ENCODE measurements around the gene CBLB. TPM values are rescaled to one million over a fixed set of nuclear protein-coding genes. Genes with fewer than 3 reads are reported as not detected.
"Not testable (repeated sequence)": the region's sequence is repeated elsewhere in the genome, so short reads cannot be mapped to it uniquely, and the experiment has no call there.

CBLB gene
- total RNA-seq, 2 experiments from 2014 or later, result 115 to 148 TPM

DNA sequence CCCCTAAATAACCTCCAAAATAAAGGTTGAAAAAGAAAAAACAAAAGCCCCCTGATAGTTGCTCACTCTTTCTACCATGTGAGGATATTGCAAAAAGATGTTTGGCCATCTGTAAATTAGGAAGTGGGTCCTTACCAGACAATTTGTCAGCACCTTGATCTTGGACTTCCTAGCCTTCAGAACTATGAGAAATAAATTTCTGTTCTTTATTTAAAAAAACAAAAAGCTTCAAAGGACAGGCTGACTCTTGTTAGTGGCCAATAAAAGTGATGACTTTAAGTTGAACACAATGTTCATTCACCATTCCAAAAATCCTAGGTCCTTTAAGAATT is 103.5 kb downstream of the CBLB start:
- H3K27me3 Mint-ChIP-seq, result no peaks in the 10 kb centered on the region
- peaks cover 87% of the 10 kb centered on the region for H3K36me3 Mint-ChIP-seq (ENCODE audit: low read depth)
- ChIA-PET POLR2A (interaction anchor here (0.7 kb wide), 1 partner anchor 452 kb away, joined by 3 read pairs; no protein-coding TSS in a partner anchor), CTCF (interaction anchor here (0.6 to 1.4 kb wide), 2 partner anchors 11 to 458 kb away, joined by 3 to 4 read pairs; no protein-coding TSS in a partner anchor)
- peaks cover 74% of the 10 kb centered on the region for H3K4me1 Mint-ChIP-seq
- peaks cover 43% of the 10 kb centered on the region for H3K9me3 Mint-ChIP-seq
- H3K4me3 Mint-ChIP-seq, result peak overlapping the region; percentile 39
- H3K27ac Mint-ChIP-seq, result peak overlapping the region; percentile 74
- no peak for DNase-seq

DNA sequence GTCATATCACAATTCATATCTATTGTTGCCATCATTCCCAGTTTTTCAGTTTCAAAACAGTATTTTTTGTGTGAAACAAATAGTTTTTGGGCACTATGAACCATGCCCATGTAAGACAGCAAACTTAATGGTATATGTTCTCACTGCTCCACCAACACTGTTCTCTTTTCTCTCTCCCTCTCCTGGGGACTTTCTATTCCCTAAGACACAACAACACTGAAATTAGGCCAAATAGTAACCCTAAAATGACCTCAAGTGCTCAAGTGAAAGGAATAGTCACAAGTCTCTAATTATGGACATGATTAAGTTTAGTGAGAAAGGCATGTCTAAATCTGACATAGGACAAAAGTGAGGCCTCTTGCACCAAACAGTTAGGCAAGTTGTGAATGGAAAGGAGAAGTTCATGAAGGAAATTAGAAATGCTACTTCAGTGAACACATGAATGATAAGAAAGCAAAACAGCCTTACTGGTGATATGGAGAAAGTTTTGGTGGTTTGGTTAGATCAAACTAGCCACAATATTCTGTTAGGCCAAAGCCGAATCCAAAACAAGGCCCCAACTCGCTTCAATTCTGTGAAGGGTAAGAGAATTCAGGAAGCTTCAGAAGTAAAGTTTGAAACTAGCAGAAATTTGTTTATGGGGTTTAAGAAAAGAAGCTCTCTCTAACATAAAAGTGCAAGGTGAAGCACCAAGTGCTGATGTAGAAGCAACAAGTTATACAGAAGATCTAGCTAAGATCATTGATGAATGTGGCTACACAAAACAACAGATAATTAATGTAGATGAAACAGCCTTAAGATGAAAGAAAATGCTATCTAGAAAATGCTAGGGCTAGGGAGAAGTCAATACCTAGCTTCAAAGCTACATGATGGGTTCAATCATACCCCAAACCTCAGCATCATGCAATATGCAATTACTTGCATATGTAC is 104.2 kb downstream of the CBLB start:
- Mint-ChIP-seq H3K27ac (peak overlapping the region; percentile 74), H3K27me3 (no peaks in the 10 kb centered on the region), H3K36me3 (ENCODE audit: low read depth) (peaks cover 85% of the 10 kb centered on the region), H3K4me3 (peak overlapping the region; percentile 5), H3K9me3 (peaks cover 42% of the 10 kb centered on the region), H3K4me1 (peaks cover 71% of the 10 kb centered on the region)
- CTCF ChIA-PET, result interaction anchor here (0.6 to 1.4 kb wide), 2 partner anchors 12 to 458 kb away, joined by 3 to 4 read pairs; no protein-coding TSS in a partner anchor
- POLR2A ChIA-PET, result interaction anchor here (0.7 kb wide), 1 partner anchor 453 kb away, joined by 3 read pairs; no protein-coding TSS in a partner anchor
- peak; percentile 56 for DNase-seq

DNA sequence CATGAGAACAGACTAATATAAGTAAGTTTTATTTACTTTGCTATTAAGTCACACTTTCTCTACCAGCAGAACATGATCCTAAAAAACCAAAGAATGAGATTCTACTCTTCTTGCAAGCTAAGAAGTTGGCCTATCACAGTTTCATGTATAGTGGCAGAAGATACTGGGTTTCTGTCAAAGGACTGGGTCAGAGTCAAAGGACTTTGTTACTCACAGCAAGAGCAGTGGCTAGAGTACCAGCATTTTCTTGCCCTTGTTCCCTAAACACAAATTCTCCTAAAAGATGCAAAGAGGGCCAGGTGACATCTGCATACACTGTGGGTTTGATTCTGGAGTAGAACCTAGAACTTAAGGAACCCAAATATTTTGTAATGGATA is 105.2 kb downstream of the CBLB start:
- no peak for DNase-seq
- Mint-ChIP-seq H3K36me3 (ENCODE audit: low read depth) (peaks cover 84% of the 10 kb centered on the region), H3K4me3 (no peak overlapping the region), H3K27me3 (no peaks in the 10 kb centered on the region), H3K9me3 (peaks cover 41% of the 10 kb centered on the region), H3K4me1 (peaks cover 72% of the 10 kb centered on the region), H3K27ac (peak overlapping the region; percentile 74)
- CTCF ChIA-PET, result interaction anchor here (0.6 to 1.6 kb wide), 3 partner anchors 17 to 56 kb away, joined by 3 to 5 read pairs (median 3); no protein-coding TSS in a partner anchor
- POLR2A ChIA-PET, result no interaction called here

GRCh38 chr3:105762749-105763658 is 105.8 kb downstream of the CBLB start:
- Mint-ChIP-seq H3K4me1 (peaks cover 70% of the 10 kb centered on the region), H3K9me3 (peaks cover 44% of the 10 kb centered on the region), H3K4me3 (no peak overlapping the region), H3K27ac (peak overlapping the region; percentile 74), H3K36me3 (ENCODE audit: low read depth) (peaks cover 86% of the 10 kb centered on the region), H3K27me3 (no peaks in the 10 kb centered on the region)
- POLR2A ChIA-PET, result no interaction called here
- CTCF ChIA-PET, result interaction anchor here (0.6 to 1.6 kb wide), 3 partner anchors 18 to 55 kb away, joined by 3 to 5 read pairs (median 3); no protein-coding TSS in a partner anchor
- DNase-seq, result no peak

DNA sequence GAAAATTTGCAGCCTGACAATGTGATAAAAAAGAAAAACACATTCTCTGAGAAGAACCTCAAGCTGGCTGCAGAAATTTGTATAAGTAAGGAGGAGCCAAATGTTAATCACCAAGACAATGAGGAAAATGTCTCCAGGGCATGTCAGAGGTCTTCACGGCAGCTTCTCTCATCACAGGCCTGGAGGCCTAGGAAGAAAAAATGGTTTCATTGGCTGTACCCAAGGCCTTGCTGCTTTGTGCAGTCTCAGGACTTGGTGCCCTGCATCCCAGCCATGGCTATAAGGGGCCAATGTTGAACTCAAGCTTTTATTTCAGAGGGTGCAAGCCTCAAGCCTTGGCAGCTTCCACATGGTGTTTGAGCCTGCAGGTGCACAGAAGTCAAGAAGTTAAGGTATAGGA is 106.6 kb downstream of the CBLB start:
- CTCF ChIA-PET, DNase-seq, H3K27me3 Mint-ChIP-seq, POLR2A ChIA-PET, H3K4me3 Mint-ChIP-seq: not testable (repeated sequence)
- H3K9me3 Mint-ChIP-seq, result peaks cover 47% of the 10 kb centered on the region
- H3K4me1 Mint-ChIP-seq, result peaks cover 70% of the 10 kb centered on the region
- H3K27ac Mint-ChIP-seq, result peak overlapping the region; percentile 50
- H3K36me3 Mint-ChIP-seq (ENCODE audit: low read depth), result peaks cover 91% of the 10 kb centered on the region

DNA sequence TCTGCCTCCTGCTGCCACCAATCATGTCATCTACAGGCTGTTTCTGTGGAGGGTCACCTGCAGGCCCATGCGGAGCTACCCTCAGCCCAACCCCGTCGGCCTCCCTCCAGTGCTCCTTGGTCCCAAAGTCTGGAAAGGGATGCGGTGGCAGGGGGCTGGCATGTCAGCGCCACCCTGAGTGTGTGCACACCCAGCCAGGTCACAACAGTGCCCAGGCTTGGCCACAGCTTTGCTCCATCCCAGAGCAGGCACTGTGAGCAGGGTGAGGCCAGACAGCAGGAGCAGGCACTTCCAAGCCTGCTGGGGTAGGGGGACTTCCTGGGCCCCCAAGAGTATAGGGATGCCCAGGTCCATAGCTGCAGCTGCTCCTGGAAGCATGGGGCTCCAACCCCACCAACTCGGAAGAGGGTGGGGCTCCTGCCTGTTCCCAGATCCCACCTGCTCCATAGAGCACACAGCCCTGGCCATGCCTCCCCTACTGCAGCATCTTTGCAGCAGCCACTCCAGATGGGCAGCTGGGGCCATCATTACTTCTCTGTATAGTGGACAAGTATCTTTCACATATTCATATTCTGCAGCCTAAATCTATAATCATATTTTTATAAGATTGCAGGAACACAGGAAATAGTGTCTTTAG is 109.3 kb downstream of the CBLB start:
- H3K9me3 Mint-ChIP-seq, result peaks cover 50% of the 10 kb centered on the region
- peak overlapping the region; percentile 69 for H3K27ac Mint-ChIP-seq
- CTCF ChIA-PET, result interaction anchor here (0.8 to 2.0 kb wide), 5 partner anchors 8 to 71 kb away, joined by 3 to 4 read pairs (median 4); no protein-coding TSS in a partner anchor
- DNase-seq, result no peak
- H3K4me3 Mint-ChIP-seq, result no peak overlapping the region
- H3K36me3 Mint-ChIP-seq (ENCODE audit: low read depth), result peaks cover 87% of the 10 kb centered on the region
- no peaks in the 10 kb centered on the region for H3K27me3 Mint-ChIP-seq
- H3K4me1 Mint-ChIP-seq, result peaks cover 65% of the 10 kb centered on the region
- POLR2A ChIA-PET, result no interaction called here

DNA sequence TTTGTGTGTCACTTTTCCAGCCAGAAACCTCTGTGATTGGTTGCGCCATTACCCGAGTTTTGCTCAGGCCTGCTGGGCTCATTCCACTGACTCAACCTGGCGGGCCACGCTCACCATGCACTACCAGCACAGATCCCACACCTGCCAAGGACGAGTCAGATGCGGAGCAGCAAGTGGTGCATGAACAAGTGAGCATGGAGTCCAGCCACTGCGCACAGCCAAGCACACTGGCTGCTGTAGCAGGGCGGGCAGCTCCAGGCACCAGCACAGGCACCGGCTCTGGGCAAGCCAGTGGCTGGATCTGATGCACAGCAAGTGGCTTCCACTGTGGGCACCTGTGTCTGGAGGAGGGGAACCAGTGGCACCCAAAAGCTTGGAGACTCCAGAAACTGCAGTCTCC is 110.4 kb downstream of the CBLB start:
- ChIA-PET CTCF (interaction anchor here (1.1 to 2.0 kb wide), 2 partner anchors 9 to 23 kb away, joined by 4 read pairs; no protein-coding TSS in a partner anchor), POLR2A (no interaction called here)
- no peak for DNase-seq
- no peaks in the 10 kb centered on the region for H3K27me3 Mint-ChIP-seq
- no peak overlapping the region for H3K4me3 Mint-ChIP-seq
- peaks cover 64% of the 10 kb centered on the region for H3K4me1 Mint-ChIP-seq
- H3K27ac Mint-ChIP-seq, result peak overlapping the region; percentile 13
- peaks cover 48% of the 10 kb centered on the region for H3K9me3 Mint-ChIP-seq
- peaks cover 86% of the 10 kb centered on the region for H3K36me3 Mint-ChIP-seq (ENCODE audit: low read depth)

DNA sequence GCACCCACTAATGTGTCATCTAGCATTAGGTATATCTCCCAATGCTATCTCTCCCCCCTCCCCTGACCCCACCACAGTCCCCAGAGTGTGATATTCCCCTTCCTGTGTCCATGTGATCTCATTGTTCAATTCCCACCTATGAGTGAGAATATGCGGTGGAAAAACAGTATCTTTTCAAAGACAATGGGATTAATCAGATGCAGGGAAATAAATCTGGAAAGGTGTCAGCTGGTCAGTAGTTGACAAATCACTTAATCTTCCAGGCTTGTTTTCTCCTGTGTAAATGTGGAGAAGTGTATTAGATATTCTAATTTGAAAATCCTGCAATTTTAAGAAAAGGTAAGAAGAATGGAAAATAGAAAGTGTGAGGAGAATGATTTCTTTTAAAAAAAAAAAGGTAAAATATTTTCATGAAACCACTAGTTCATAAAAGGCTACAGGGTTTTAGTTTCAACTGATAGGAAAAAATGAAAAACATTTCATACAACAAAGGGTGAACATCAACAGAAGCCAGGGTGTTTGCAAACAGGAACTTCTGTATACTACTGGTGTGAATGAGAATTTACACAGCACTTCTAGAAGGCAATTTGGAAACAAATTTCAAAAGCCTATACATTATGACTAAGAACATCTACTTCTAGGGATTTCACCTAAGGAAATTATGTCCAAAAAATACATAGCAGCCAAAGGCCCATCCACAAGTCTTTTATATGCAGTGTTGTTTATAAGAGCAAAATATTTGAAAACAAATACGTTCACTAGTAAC is 113.5 kb downstream of the CBLB start:
- ChIA-PET CTCF (no interaction called here), POLR2A (no interaction called here)
- Mint-ChIP-seq H3K27me3 (no peaks in the 10 kb centered on the region), H3K27ac (peak overlapping the region; percentile 69), H3K4me1 (peaks cover 73% of the 10 kb centered on the region), H3K36me3 (ENCODE audit: low read depth) (peaks cover 69% of the 10 kb centered on the region), H3K4me3 (no peak overlapping the region), H3K9me3 (peaks cover 19% of the 10 kb centered on the region)
- DNase-seq, result no peak

DNA sequence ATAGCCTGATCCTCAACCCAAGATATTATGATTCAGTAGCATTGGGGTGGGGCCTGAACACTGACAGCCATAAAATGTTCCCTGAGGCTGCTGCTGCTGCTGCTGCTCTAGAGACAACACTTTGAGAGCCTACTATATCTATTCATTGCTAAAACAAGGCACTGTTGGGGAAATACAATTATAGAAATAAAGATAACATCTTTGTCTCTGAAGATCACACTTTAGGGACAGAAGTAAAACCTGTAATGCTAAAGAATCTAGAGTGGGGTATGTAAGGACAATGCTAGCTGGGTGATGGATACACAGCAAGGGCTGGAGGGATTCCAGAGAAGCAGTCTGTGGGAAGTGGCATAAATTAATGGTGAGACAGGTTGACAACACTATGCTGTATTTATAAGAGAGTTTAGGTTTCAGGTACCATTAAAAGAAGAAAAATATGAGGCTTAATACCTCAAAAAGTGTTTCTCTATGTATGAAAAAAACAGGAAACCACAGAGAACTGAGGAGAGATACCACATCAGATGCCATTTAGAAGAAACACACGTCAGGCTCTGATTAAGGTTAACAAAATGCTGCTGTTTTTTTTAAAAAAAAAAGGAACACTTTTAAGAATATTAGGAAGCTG is 115.9 kb downstream of the CBLB start:
- POLR2A ChIA-PET, result interaction anchor here (0.7 kb wide), 1 partner anchor 466 kb away, joined by 3 read pairs; no protein-coding TSS in a partner anchor
- Mint-ChIP-seq H3K36me3 (ENCODE audit: low read depth) (peaks cover 66% of the 10 kb centered on the region), H3K27me3 (no peaks in the 10 kb centered on the region), H3K27ac (peak overlapping the region; percentile 99), H3K9me3 (peaks cover 9% of the 10 kb centered on the region), H3K4me3 (peak overlapping the region; percentile 54), H3K4me1 (peaks cover 79% of the 10 kb centered on the region)
- CTCF ChIA-PET, result no interaction called here
- DNase-seq, result peak; percentile 52

GRCh38 chr3:105747696-105748095 is 121.1 kb downstream of the CBLB start:
- CTCF ChIA-PET, result no interaction called here
- Mint-ChIP-seq H3K36me3 (ENCODE audit: low read depth) (peaks cover 78% of the 10 kb centered on the region), H3K4me3 (no peak overlapping the region), H3K27ac (peak overlapping the region; percentile 25), H3K9me3 (peaks cover 12% of the 10 kb centered on the region), H3K4me1 (peaks cover 71% of the 10 kb centered on the region), H3K27me3 (no peaks in the 10 kb centered on the region)
- POLR2A ChIA-PET, result no interaction called here
- DNase-seq, result no peak

DNA sequence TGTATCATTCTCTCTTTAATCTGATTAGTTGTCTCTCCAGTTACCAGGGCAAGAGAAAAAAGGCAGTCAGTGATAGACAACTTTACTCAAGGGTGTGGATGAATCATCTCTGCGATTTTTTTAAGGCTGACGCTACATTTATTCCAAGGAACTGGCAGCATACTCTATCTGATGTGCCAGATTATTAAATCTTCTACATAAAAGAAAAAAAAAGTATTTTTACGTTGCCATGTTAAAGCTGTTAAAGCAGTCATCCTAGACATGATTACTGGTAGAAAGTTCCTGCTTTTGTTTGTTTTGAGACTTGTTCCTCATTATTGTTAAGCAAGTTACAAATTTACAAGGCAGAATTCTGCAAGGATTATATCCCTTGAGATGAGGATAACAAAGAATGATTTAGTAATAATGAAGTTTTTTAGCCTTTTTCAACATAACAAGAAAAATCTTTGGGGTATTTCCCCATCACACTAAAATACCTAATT is 121.7 kb downstream of the CBLB start:
- POLR2A ChIA-PET, result no interaction called here
- H3K27ac Mint-ChIP-seq, result peak overlapping the region; percentile 58
- peaks cover 12% of the 10 kb centered on the region for H3K9me3 Mint-ChIP-seq
- peaks cover 65% of the 10 kb centered on the region for H3K4me1 Mint-ChIP-seq
- H3K27me3 Mint-ChIP-seq, result no peaks in the 10 kb centered on the region
- H3K36me3 Mint-ChIP-seq (ENCODE audit: low read depth), result peaks cover 77% of the 10 kb centered on the region
- H3K4me3 Mint-ChIP-seq, result peak overlapping the region; percentile 4
- CTCF ChIA-PET, result interaction anchor here (1.2 kb wide), 1 partner anchor 36 kb away, joined by 3 read pairs; no protein-coding TSS in a partner anchor
- no peak for DNase-seq
